Activated CD8-positive, alpha-beta memory T cell treated with anti-CD3 and anti-CD28 coated beads, Interleukin-2, amount 50 U/mL, for 48 hours (primary cell): Measurements from ENCODE around the gene CTDSP2.
"Not testable (repeated sequence)": the region's sequence is repeated elsewhere in the genome, so short reads cannot be mapped to it uniquely, and the experiment has no call there.

Experiments used
- DNase-seq: peaks from one replicate; pipeline ENCODE4 v3.0.0-alpha.2; 2020

The CTDSP2 gene, protein sequence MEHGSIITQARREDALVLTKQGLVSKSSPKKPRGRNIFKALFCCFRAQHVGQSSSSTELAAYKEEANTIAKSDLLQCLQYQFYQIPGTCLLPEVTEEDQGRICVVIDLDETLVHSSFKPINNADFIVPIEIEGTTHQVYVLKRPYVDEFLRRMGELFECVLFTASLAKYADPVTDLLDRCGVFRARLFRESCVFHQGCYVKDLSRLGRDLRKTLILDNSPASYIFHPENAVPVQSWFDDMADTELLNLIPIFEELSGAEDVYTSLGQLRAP

GRCh38 chr12:57846577-57847319 is at the start of gene CTDSP2:
CTDSP2 (minus strand) TSS chr12:57846729; CDS start chr12:57846435, 294 bp downstream.
- DNase-seq, result peak; percentile 92

DNA sequence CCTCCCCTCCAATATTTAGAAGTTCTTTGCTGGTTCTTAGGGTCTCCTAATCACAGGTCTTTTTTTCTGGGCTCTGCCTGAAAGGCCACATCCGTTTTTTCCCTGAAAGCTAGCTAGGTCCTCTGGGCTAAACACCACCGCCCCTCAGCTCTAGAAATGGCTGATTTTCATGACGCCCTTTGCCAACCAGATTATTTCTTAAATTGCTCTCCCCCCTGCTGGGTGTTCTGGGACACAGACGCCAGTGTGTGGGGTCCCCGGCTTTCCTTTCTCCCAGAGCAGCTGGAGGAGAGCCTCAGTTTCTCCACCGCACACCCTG is 49.5 kb upstream of the CTDSP2 start:
- no peak for DNase-seq

GRCh38 chr12:57895389-57896114 is 49.0 kb upstream of the CTDSP2 start:
- no peak for DNase-seq

GRCh38 chr12:57894399-57895292 is 48.1 kb upstream of the CTDSP2 start:
- DNase-seq, result no peak

- no peak for DNase-seq
Observed at GRCh38 chr12:57893431-57894353, 47.2 kb upstream of the CTDSP2 start.

- DNase-seq, result no peak
Observed at GRCh38 chr12:57892232-57892972, 45.9 kb upstream of the CTDSP2 start.

- no peak for DNase-seq
Observed at GRCh38 chr12:57891542-57892228, 45.2 kb upstream of the CTDSP2 start.

DNA sequence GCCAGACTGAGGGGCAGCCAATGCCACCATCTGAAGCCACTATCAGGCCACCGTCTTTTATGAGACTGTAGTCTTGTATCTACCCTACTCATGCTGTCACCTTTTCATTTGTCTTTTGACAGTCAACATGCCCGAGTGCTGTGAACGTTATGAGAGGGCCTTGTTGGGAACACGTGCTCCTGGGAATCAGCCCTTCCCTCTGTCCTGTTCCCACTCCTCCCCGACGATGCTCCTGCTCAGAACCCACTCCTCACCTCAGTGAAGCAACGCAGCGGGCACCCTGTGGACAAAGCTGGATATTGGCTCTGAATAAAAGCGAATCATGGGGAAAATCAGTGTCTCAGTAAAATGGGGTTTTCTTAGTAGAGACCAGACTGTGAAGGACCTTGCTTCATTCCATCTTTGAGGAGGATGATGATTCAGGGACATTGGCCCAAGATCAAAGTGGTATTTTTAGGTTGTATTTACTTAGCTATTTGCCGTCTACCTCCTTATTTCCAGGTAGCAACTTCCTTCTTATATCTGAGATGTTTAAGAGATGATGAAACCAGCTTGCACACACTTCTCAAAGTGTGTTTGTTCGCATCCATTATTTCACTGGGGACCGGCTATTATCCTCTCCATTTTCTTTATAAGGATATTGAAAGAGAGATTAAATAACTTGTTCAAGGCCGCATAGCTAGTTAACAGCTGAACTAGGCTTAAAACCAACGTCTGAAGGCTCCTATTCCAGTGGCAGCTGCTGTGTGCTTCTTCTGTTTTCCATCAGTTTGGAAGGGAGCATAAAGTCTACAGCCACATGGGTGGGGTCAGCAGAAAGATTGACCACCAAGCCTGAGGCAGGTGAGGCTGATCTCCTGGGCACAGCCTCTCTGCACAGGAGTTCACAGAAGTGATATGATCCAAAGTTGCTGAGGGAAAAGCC is 43.9 kb upstream of the CTDSP2 start:
- no peak for DNase-seq

GRCh38 chr12:57889500-57889989 is 43.0 kb upstream of the CTDSP2 start:
- no peak for DNase-seq

GRCh38 chr12:57888409-57889157 is 42.1 kb upstream of the CTDSP2 start:
- no peak for DNase-seq

- no peak for DNase-seq
Observed at GRCh38 chr12:57887631-57888408, 41.3 kb upstream of the CTDSP2 start.

- not testable (repeated sequence) for DNase-seq
Observed at GRCh38 chr12:57886964-57887363, 40.4 kb upstream of the CTDSP2 start.

DNA sequence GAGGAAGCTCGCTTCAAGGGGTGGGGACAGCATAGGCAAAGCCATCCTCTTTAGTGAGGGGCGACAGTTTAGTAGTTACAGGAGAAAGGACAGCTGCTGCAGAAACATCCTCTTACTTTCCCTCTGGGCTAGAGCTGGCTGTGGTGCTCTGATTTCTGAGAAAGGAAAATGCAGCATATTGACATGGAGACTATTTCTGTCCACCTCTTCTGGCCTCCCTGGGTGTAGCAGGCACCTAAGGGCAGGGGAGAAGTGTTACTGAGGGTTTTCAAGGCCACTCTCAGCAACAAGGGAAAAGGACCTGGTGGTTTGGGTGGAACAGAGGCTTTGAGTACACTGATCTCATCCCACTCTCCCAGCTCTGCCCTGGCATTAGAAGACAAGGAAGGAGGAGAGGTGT is 40.0 kb upstream of the CTDSP2 start:
- no peak for DNase-seq

DNA sequence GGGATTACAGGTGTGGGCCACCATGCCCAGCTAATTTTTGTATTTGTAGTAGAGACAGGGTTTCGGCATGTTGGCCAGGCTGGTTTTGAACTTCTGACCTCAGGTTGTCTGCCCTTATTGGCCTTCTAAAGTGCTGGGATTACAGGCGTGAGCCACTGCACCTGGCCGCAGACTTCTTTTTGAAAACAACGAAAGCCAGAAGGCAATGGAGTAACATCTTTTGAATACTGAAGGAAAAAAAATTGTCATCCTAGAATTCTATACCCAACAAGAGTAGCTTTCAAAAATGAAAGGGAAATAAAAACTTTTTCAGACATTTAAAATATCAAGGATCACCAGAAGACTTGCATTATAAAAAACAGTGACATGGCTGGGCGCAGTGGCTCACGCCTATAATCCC is 38.7 kb upstream of the CTDSP2 start:
- no peak for DNase-seq

GRCh38 chr12:57883700-57884099 is 37.2 kb upstream of the CTDSP2 start:
- no peak for DNase-seq

DNA sequence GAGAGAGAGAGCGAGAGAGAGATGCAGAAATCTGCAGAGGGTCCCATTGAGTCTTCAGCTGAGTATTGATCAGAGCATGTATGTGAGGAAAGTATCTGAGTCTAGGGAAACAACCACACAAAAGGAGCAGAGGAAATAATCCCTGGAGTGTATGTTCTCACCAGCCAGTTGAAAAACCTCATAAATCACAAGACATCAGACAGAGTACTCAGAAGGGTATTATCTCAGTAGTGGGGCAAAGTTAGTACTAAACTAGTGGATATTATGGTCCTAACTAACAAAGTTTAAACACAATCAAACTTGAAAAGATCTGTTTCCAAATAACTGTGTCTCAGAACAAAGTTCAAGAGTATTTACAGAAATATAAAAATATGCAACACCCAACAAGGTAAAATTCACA is 36.5 kb upstream of the CTDSP2 start:
- no peak for DNase-seq

DNA sequence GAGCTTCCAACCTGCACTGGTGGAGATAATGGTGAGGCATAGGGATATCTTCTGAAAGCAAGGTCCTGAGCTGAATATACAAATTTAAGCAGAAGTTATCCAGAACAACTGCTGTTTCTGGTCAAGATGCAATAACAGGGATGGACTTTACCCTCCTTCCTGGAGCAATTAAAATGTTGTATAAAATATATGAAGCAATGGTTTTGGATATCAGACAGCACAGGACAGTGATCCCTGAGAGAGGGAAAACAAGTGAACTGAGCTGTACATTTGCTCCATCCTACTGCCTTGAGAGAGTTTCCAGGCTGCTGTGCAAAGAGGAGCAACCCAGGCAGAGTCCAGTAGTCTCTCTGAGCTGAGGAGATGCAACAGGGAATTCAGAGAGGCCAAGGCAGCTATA is 36.0 kb upstream of the CTDSP2 start:
- no peak for DNase-seq

GRCh38 chr12:57881475-57881874 is 34.9 kb upstream of the CTDSP2 start:
- DNase-seq, result no peak
